ENCODE results near the gene FAM184B.

DNA sequence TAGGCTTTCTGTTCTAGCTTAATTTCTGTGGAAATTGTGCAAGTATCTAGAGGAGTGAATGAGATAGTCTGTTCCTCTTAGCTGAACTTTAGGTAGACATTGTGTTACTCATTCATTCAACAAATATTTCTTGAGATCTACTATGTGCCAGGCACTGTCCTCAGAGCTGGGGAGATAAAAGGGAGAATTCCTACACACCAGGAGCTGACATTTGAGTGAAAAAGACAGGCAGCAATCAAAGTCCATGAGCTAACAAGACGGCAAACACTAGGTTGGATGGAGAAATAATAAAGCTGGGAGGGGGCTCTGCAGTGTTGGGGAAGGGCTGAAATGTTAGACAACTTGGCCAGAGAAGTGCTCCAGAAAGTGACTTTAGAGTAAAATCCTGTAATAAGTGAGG, 86.9 kb downstream of the FAM184B start:
- TF ChIP-seq, protein P1, sequence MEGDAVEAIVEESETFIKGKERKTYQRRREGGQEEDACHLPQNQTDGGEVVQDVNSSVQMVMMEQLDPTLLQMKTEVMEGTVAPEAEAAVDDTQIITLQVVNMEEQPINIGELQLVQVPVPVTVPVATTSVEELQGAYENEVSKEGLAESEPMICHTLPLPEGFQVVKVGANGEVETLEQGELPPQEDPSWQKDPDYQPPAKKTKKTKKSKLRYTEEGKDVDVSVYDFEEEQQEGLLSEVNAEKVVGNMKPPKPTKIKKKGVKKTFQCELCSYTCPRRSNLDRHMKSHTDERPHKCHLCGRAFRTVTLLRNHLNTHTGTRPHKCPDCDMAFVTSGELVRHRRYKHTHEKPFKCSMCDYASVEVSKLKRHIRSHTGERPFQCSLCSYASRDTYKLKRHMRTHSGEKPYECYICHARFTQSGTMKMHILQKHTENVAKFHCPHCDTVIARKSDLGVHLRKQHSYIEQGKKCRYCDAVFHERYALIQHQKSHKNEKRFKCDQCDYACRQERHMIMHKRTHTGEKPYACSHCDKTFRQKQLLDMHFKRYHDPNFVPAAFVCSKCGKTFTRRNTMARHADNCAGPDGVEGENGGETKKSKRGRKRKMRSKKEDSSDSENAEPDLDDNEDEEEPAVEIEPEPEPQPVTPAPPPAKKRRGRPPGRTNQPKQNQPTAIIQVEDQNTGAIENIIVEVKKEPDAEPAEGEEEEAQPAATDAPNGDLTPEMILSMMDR (IDR thresholded peaks at IDR 0.05): no peak
- TF ChIP-seq POLR2A (IDR thresholded peaks at IDR 0.05): no peak
